ENCODE results near the gene SOX5. TPM values are rescaled to one million over a fixed set of nuclear protein-coding genes. Genes with fewer than 3 reads are reported as not detected.
"Not testable (repeated sequence)": the region's sequence is repeated elsewhere in the genome, so short reads cannot be mapped to it uniquely, and the experiment has no call there.

The SOX5 gene
- total RNA-seq, 1 donor from 2014 or later = 11.1 TPM

DNA sequence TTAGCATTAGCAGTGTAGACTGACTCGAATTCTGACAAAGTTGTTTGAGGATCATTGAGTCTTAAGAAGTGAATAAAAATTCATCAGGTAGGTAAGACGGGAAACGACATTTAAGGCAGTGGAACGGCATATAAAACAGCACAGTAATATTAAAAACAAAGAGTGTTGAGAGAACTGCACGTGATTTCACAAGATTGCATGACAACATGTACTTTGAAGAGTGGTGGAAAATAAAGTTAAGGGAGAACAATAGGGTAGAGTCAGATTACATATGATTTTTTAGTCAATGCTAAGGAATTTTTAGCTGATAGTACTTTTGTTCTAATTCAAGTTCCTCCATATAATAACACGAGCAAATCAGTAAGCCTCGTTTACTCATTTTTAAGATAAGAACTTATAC, 115.4 kb downstream of the SOX5 start:
- H3K27me3 Mint-ChIP-seq (ENCODE audit: low read depth) = no peaks in the 10 kb centered on the region
- no peaks in the 10 kb centered on the region for H3K36me3 Mint-ChIP-seq (ENCODE audit: low read depth)
- H3K4me3 Mint-ChIP-seq (ENCODE audit: unreplicated experiment) = no peak overlapping the region
- TF ChIP-seq, protein P1, sequence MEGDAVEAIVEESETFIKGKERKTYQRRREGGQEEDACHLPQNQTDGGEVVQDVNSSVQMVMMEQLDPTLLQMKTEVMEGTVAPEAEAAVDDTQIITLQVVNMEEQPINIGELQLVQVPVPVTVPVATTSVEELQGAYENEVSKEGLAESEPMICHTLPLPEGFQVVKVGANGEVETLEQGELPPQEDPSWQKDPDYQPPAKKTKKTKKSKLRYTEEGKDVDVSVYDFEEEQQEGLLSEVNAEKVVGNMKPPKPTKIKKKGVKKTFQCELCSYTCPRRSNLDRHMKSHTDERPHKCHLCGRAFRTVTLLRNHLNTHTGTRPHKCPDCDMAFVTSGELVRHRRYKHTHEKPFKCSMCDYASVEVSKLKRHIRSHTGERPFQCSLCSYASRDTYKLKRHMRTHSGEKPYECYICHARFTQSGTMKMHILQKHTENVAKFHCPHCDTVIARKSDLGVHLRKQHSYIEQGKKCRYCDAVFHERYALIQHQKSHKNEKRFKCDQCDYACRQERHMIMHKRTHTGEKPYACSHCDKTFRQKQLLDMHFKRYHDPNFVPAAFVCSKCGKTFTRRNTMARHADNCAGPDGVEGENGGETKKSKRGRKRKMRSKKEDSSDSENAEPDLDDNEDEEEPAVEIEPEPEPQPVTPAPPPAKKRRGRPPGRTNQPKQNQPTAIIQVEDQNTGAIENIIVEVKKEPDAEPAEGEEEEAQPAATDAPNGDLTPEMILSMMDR (IDR thresholded peaks at IDR 0.05) = no peak
- DNase-seq (ENCODE audit: low spot score) = no peak
- H3K27ac Mint-ChIP-seq (ENCODE audit: unreplicated experiment) = no peak overlapping the region
- no peaks in the 10 kb centered on the region for H3K4me1 Mint-ChIP-seq (ENCODE audit: low read depth)
- H3K9me3 Mint-ChIP-seq (ENCODE audit: low read depth) = no peaks in the 10 kb centered on the region

DNA sequence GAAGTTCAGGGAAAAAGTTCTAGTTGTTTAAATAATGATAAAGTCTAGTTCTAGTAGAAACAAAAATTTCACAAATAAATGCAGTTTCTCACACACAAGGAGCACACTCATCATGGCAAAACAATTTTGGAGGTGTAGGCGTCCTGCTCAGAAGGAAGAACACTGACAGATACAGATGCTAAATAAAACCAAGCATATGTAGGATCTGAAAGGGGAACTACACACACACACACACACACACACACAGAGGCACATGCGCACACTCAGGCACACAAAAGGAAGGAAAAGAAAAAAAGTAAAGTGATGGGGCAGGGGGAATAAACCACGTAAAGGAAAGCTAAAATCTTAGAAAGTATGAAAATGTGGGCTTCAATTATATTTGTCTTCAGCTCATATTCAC, 117.7 kb downstream of the SOX5 start:
- Mint-ChIP-seq H3K36me3 (ENCODE audit: low read depth) (no peaks in the 10 kb centered on the region), H3K4me3 (ENCODE audit: unreplicated experiment) (no peak overlapping the region), H3K27ac (ENCODE audit: unreplicated experiment) (no peak overlapping the region), H3K9me3 (ENCODE audit: low read depth) (no peaks in the 10 kb centered on the region), H3K4me1 (ENCODE audit: low read depth) (no peaks in the 10 kb centered on the region), H3K27me3 (ENCODE audit: low read depth) (no peaks in the 10 kb centered on the region)
- DNase-seq (ENCODE audit: low spot score) = no peak
- TF ChIP-seq, protein P1 (IDR thresholded peaks at IDR 0.05) = no peak

DNA sequence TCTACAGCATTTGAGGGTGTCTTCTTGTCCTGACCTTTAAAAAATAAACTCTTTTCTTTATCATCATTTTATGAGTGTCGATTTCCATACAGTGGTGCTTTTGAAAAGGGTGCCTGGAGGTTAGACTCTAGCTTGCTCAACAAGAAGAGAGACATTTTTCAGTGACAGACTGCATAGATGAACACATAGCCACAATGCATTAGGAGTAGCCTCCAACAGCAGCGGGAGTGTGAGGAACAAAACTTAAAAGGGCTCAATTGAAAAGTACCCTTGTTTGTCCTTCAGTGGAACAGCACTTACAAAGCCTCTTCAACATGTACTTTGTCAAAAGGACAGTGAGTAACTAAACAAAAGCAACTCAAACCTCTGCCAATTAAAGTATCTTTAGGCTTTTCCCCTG, 119.3 kb downstream of the SOX5 start:
- no peaks in the 10 kb centered on the region for H3K4me1 Mint-ChIP-seq (ENCODE audit: low read depth)
- TF ChIP-seq, protein P1 (IDR thresholded peaks at IDR 0.05) = no peak
- no peak overlapping the region for H3K27ac Mint-ChIP-seq (ENCODE audit: unreplicated experiment)
- no peaks in the 10 kb centered on the region for H3K27me3 Mint-ChIP-seq (ENCODE audit: low read depth)
- no peaks in the 10 kb centered on the region for H3K9me3 Mint-ChIP-seq (ENCODE audit: low read depth)
- DNase-seq (ENCODE audit: low spot score) = no peak
- H3K4me3 Mint-ChIP-seq (ENCODE audit: unreplicated experiment) = no peak overlapping the region
- no peaks in the 10 kb centered on the region for H3K36me3 Mint-ChIP-seq (ENCODE audit: low read depth)

DNA sequence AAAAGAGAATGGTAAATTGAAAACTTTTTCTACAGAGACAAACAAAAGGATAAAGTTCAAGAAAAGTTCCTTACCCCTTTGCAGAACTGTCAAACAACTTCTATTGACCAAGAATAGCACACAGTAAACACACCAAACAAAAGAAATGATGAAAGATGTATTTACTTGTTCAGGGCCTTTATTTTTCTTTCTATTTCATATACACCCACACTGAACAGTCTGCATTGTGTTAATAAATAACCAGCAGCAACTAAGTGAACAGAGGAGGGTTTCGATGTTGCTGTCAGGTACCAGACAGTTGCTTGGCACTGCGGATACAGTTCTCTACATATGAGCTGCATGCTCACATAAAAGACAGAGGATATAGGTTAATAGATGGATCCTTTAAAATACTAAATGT, 122.1 kb downstream of the SOX5 start:
- H3K27ac Mint-ChIP-seq (ENCODE audit: unreplicated experiment) = no peak overlapping the region
- no peaks in the 10 kb centered on the region for H3K27me3 Mint-ChIP-seq (ENCODE audit: low read depth)
- DNase-seq (ENCODE audit: low spot score) = no peak
- H3K4me1 Mint-ChIP-seq (ENCODE audit: low read depth) = no peaks in the 10 kb centered on the region
- no peak overlapping the region for H3K4me3 Mint-ChIP-seq (ENCODE audit: unreplicated experiment)
- peaks cover 13% of the 10 kb centered on the region for H3K9me3 Mint-ChIP-seq (ENCODE audit: low read depth)
- TF ChIP-seq, protein P1 (IDR thresholded peaks at IDR 0.05) = no peak
- H3K36me3 Mint-ChIP-seq (ENCODE audit: low read depth) = peaks cover 9% of the 10 kb centered on the region

DNA sequence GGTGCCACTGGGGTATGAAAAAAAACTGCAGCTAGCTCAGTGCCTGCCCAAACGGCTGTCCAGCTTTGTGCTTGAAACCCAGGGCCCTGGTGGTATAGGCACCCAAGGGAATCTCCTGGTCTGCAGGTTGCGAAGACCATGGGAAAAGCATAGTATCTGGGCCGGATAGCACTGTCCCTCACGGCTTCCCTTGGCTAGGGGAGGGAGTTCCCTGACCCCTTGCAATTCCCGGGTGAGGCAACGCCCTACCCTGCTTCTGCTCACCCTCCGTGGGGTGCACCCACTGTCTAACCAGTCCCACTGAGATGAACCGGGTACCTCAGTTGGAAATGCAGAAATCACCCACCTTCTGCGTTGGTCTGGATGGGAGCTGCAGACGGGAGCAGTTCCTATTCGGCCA, 124.3 kb downstream of the SOX5 start:
- not testable (repeated sequence) for H3K27ac Mint-ChIP-seq (ENCODE audit: unreplicated experiment); H3K4me3 Mint-ChIP-seq (ENCODE audit: unreplicated experiment)

DNA sequence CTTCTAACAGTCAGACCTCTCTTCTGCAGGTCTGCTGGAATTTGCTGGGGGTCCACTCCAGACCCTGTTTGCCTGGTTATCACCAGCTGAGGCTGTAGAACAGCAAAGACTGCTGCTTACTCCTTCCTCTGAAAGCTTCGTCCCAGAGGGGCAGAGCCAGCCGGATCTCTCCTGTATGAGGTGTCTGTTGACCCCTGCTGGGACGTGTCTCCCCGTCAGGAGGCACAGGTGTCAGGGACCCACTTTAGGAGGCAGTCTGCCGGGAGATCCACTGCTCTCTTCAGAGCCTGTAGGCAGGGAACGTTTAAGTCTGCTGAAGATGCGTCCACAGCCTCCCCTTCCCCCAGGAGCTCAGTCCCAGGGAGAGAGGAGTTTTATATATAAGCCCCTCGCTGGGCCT, 125.1 kb downstream of the SOX5 start:
- no peak overlapping the region for H3K4me3 Mint-ChIP-seq (ENCODE audit: unreplicated experiment)
- TF ChIP-seq, protein P1 (IDR thresholded peaks at IDR 0.05) = no peak
- no peak for DNase-seq (ENCODE audit: low spot score)
- H3K4me1 Mint-ChIP-seq (ENCODE audit: low read depth) = no peaks in the 10 kb centered on the region
- no peak overlapping the region for H3K27ac Mint-ChIP-seq (ENCODE audit: unreplicated experiment)
- peaks cover 9% of the 10 kb centered on the region for H3K36me3 Mint-ChIP-seq (ENCODE audit: low read depth)
- H3K27me3 Mint-ChIP-seq (ENCODE audit: low read depth) = no peaks in the 10 kb centered on the region
- H3K9me3 Mint-ChIP-seq (ENCODE audit: low read depth) = peaks cover 19% of the 10 kb centered on the region

More for the DNA sequence above, 124.3 kb downstream of the SOX5 start:
- H3K36me3 Mint-ChIP-seq (ENCODE audit: low read depth); H3K4me1 Mint-ChIP-seq (ENCODE audit: low read depth); H3K27me3 Mint-ChIP-seq (ENCODE audit: low read depth); DNase-seq (ENCODE audit: low spot score): not testable (repeated sequence)
- H3K9me3 Mint-ChIP-seq (ENCODE audit: low read depth) = peaks cover 19% of the 10 kb centered on the region

DNA sequence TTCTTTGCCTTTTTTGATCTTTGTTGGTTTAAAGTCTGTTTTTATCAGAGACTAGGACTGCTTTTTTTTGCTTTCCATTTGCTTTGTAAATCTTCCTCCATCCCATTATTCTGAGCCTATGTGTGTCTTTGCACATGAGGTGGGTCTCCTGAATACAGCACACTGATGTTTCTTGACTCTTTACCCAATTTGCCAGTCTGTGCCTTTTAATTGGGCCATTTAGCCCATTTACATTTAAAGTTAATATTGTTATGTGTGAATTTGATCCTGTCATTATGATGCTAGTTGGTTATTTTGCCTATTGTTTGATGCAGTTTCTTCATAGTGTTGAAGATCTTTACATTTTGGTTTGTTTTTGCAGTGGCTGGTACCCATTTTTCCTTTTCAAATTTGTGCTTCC, 126.6 kb downstream of the SOX5 start:
- H3K27ac Mint-ChIP-seq (ENCODE audit: unreplicated experiment); DNase-seq (ENCODE audit: low spot score); H3K27me3 Mint-ChIP-seq (ENCODE audit: low read depth); H3K4me1 Mint-ChIP-seq (ENCODE audit: low read depth); H3K4me3 Mint-ChIP-seq (ENCODE audit: unreplicated experiment); H3K36me3 Mint-ChIP-seq (ENCODE audit: low read depth): not testable (repeated sequence)
- H3K9me3 Mint-ChIP-seq (ENCODE audit: low read depth) = peaks cover 19% of the 10 kb centered on the region

Data from chondrocyte (in vitro differentiated cells).